Measurements from ENCODE around the gene FAM53A.
"Not testable (repeated sequence)": the region's sequence is repeated elsewhere in the genome, so short reads cannot be mapped to it uniquely, and the experiment has no call there.

FAM53A gene

GRCh38 chr4:1673671-1674070 is 10.4 kb downstream of the FAM53A start:
- Histone ChIP-seq H3K36me3 (ENCODE audit: control insufficient read depth in 5 of 5, insufficient read depth in 5 of 5, low read length in 5 of 5) (no peaks in the 10 kb centered on the region), H3K4me3 (ENCODE audit: low read depth in 1 of 5, low read length in 5 of 5) (no peak overlapping the region), H3K27me3 (ENCODE audit: control insufficient read depth in 5 of 5, insufficient read depth in 4 of 5, low read length in 5 of 5) (peaks cover 0 to 8% (median 0%) of the 10 kb centered on the region in 5 donors), H3K9me3 (ENCODE audit: control insufficient read depth in 5 of 5, low read length in 5 of 5) (no peaks in the 10 kb centered on the region), H3K4me1 (ENCODE audit: control insufficient read depth in 5 of 5, insufficient read depth in 5 of 5, low read length in 5 of 5) (no peaks in the 10 kb centered on the region), H3K9ac (ENCODE audit: low read length in 5 of 5) (no peak overlapping the region), H3K27ac (ENCODE audit: low read depth, low read length) (no peak overlapping the region)

- H3K36me3 ChIP-seq (ENCODE audit: control insufficient read depth in 5 of 5, insufficient read depth in 5 of 5, low read length in 5 of 5); H3K4me1 ChIP-seq (ENCODE audit: control insufficient read depth in 5 of 5, insufficient read depth in 5 of 5, low read length in 5 of 5): not testable (repeated sequence)
Observed at GRCh38 chr4:1671011-1671410, 13.1 kb downstream of the FAM53A start.

GRCh38 chr4:1670279-1670678 is 13.8 kb downstream of the FAM53A start:
- H3K36me3 ChIP-seq (ENCODE audit: control insufficient read depth in 5 of 5, insufficient read depth in 5 of 5, low read length in 5 of 5), result no peaks in the 10 kb centered on the region
- no peaks in the 10 kb centered on the region for H3K4me1 ChIP-seq (ENCODE audit: control insufficient read depth in 5 of 5, insufficient read depth in 5 of 5, low read length in 5 of 5)
- no peak overlapping the region for H3K27ac ChIP-seq (ENCODE audit: low read depth, low read length)
- peaks cover 0 to 5% (median 0%) of the 10 kb centered on the region in 5 donors for H3K27me3 ChIP-seq (ENCODE audit: control insufficient read depth in 5 of 5, insufficient read depth in 4 of 5, low read length in 5 of 5)
- no peaks in the 10 kb centered on the region for H3K9me3 ChIP-seq (ENCODE audit: control insufficient read depth in 5 of 5, low read length in 5 of 5)
- H3K4me3 ChIP-seq (ENCODE audit: low read depth in 1 of 5, low read length in 5 of 5), result no peak overlapping the region
- no peak overlapping the region for H3K9ac ChIP-seq (ENCODE audit: low read length in 5 of 5)

More at GRCh38 chr4:1671011-1671410, 13.1 kb downstream of the FAM53A start:
- H3K4me3 ChIP-seq (ENCODE audit: low read depth in 1 of 5, low read length in 5 of 5); H3K27ac ChIP-seq (ENCODE audit: low read depth, low read length); H3K9ac ChIP-seq (ENCODE audit: low read length in 5 of 5); H3K27me3 ChIP-seq (ENCODE audit: control insufficient read depth in 5 of 5, insufficient read depth in 4 of 5, low read length in 5 of 5); H3K9me3 ChIP-seq (ENCODE audit: control insufficient read depth in 5 of 5, low read length in 5 of 5): not testable (repeated sequence)

GRCh38 chr4:1669850-1670249 is 14.3 kb downstream of the FAM53A start:
- Histone ChIP-seq H3K9me3 (ENCODE audit: control insufficient read depth in 5 of 5, low read length in 5 of 5) (no peaks in the 10 kb centered on the region), H3K27me3 (ENCODE audit: control insufficient read depth in 5 of 5, insufficient read depth in 4 of 5, low read length in 5 of 5) (peaks cover 0 to 1% (median 0%) of the 10 kb centered on the region in 5 donors), H3K9ac (ENCODE audit: low read length in 5 of 5) (no peak overlapping the region), H3K27ac (ENCODE audit: low read depth, low read length) (no peak overlapping the region), H3K4me3 (ENCODE audit: low read depth in 1 of 5, low read length in 5 of 5) (no peak overlapping the region), H3K36me3 (ENCODE audit: control insufficient read depth in 5 of 5, insufficient read depth in 5 of 5, low read length in 5 of 5) (no peaks in the 10 kb centered on the region), H3K4me1 (ENCODE audit: control insufficient read depth in 5 of 5, insufficient read depth in 5 of 5, low read length in 5 of 5) (no peaks in the 10 kb centered on the region)

- Histone ChIP-seq H3K36me3 (ENCODE audit: control insufficient read depth in 5 of 5, insufficient read depth in 5 of 5, low read length in 5 of 5) (no peaks in the 10 kb centered on the region), H3K4me1 (ENCODE audit: control insufficient read depth in 5 of 5, insufficient read depth in 5 of 5, low read length in 5 of 5) (no peaks in the 10 kb centered on the region), H3K9me3 (ENCODE audit: control insufficient read depth in 5 of 5, low read length in 5 of 5) (no peaks in the 10 kb centered on the region), H3K27ac (ENCODE audit: low read depth, low read length) (no peak overlapping the region), H3K27me3 (ENCODE audit: control insufficient read depth in 5 of 5, insufficient read depth in 4 of 5, low read length in 5 of 5) (no peaks in the 10 kb centered on the region), H3K9ac (ENCODE audit: low read length in 5 of 5) (no peak overlapping the region), H3K4me3 (ENCODE audit: low read depth in 1 of 5, low read length in 5 of 5) (no peak overlapping the region)
Observed at GRCh38 chr4:1669270-1669669, 14.8 kb downstream of the FAM53A start.

- Histone ChIP-seq H3K9me3 (ENCODE audit: control insufficient read depth in 5 of 5, low read length in 5 of 5) (no peaks in the 10 kb centered on the region), H3K9ac (ENCODE audit: low read length in 5 of 5) (no peak overlapping the region), H3K4me1 (ENCODE audit: control insufficient read depth in 5 of 5, insufficient read depth in 5 of 5, low read length in 5 of 5) (no peaks in the 10 kb centered on the region), H3K36me3 (ENCODE audit: control insufficient read depth in 5 of 5, insufficient read depth in 5 of 5, low read length in 5 of 5) (no peaks in the 10 kb centered on the region), H3K4me3 (ENCODE audit: low read depth in 1 of 5, low read length in 5 of 5) (no peak overlapping the region), H3K27ac (ENCODE audit: low read depth, low read length) (no peak overlapping the region), H3K27me3 (ENCODE audit: control insufficient read depth in 5 of 5, insufficient read depth in 4 of 5, low read length in 5 of 5) (no peaks in the 10 kb centered on the region)
Observed at GRCh38 chr4:1668488-1668840, 15.6 kb downstream of the FAM53A start.

- H3K4me3 ChIP-seq (ENCODE audit: low read depth in 1 of 5, low read length in 5 of 5), result no peak overlapping the region
- H3K36me3 ChIP-seq (ENCODE audit: control insufficient read depth in 5 of 5, insufficient read depth in 5 of 5, low read length in 5 of 5), result no peaks in the 10 kb centered on the region
- H3K4me1 ChIP-seq (ENCODE audit: control insufficient read depth in 5 of 5, insufficient read depth in 5 of 5, low read length in 5 of 5), result no peaks in the 10 kb centered on the region
- H3K27ac ChIP-seq (ENCODE audit: low read depth, low read length), result no peak overlapping the region
- H3K9me3 ChIP-seq (ENCODE audit: control insufficient read depth in 5 of 5, low read length in 5 of 5), result no peaks in the 10 kb centered on the region
- no peak overlapping the region for H3K9ac ChIP-seq (ENCODE audit: low read length in 5 of 5)
- H3K27me3 ChIP-seq (ENCODE audit: control insufficient read depth in 5 of 5, insufficient read depth in 4 of 5, low read length in 5 of 5), result no peaks in the 10 kb centered on the region
Observed at GRCh38 chr4:1667273-1667672, 16.8 kb downstream of the FAM53A start.

GRCh38 chr4:1666391-1666790 is 17.7 kb downstream of the FAM53A start:
- Histone ChIP-seq H3K9me3 (ENCODE audit: control insufficient read depth in 5 of 5, low read length in 5 of 5) (no peaks in the 10 kb centered on the region), H3K4me3 (ENCODE audit: low read depth in 1 of 5, low read length in 5 of 5) (no peak overlapping the region), H3K27ac (ENCODE audit: low read depth, low read length) (no peak overlapping the region), H3K27me3 (ENCODE audit: control insufficient read depth in 5 of 5, insufficient read depth in 4 of 5, low read length in 5 of 5) (no peaks in the 10 kb centered on the region), H3K9ac (ENCODE audit: low read length in 5 of 5) (no peak overlapping the region), H3K36me3 (ENCODE audit: control insufficient read depth in 5 of 5, insufficient read depth in 5 of 5, low read length in 5 of 5) (no peaks in the 10 kb centered on the region), H3K4me1 (ENCODE audit: control insufficient read depth in 5 of 5, insufficient read depth in 5 of 5, low read length in 5 of 5) (no peaks in the 10 kb centered on the region)

GRCh38 chr4:1664141-1664540 is 20.0 kb downstream of the FAM53A start:
- no peaks in the 10 kb centered on the region for H3K4me1 ChIP-seq (ENCODE audit: control insufficient read depth in 5 of 5, insufficient read depth in 5 of 5, low read length in 5 of 5)

GRCh38 chr4:1663549-1663948 is 20.6 kb downstream of the FAM53A start:
- Histone ChIP-seq H3K9me3 (ENCODE audit: control insufficient read depth in 5 of 5, low read length in 5 of 5) (no peaks in the 10 kb centered on the region), H3K27ac (ENCODE audit: low read depth, low read length) (no peak overlapping the region), H3K27me3 (ENCODE audit: control insufficient read depth in 5 of 5, insufficient read depth in 4 of 5, low read length in 5 of 5) (no peaks in the 10 kb centered on the region), H3K9ac (ENCODE audit: low read length in 5 of 5) (no peak overlapping the region), H3K4me1 (ENCODE audit: control insufficient read depth in 5 of 5, insufficient read depth in 5 of 5, low read length in 5 of 5) (no peaks in the 10 kb centered on the region), H3K4me3 (ENCODE audit: low read depth in 1 of 5, low read length in 5 of 5) (no peak overlapping the region), H3K36me3 (ENCODE audit: control insufficient read depth in 5 of 5, insufficient read depth in 5 of 5, low read length in 5 of 5) (peaks cover 0 to 6% (median 0%) of the 10 kb centered on the region in 5 donors)

More at GRCh38 chr4:1664141-1664540, 20.0 kb downstream of the FAM53A start:
- H3K27ac ChIP-seq (ENCODE audit: low read depth, low read length), result no peak overlapping the region
- no peaks in the 10 kb centered on the region for H3K9me3 ChIP-seq (ENCODE audit: control insufficient read depth in 5 of 5, low read length in 5 of 5)
- no peak overlapping the region for H3K9ac ChIP-seq (ENCODE audit: low read length in 5 of 5)
- H3K27me3 ChIP-seq (ENCODE audit: control insufficient read depth in 5 of 5, insufficient read depth in 4 of 5, low read length in 5 of 5), result no peaks in the 10 kb centered on the region
- no peak overlapping the region for H3K4me3 ChIP-seq (ENCODE audit: low read depth in 1 of 5, low read length in 5 of 5)
- H3K36me3 ChIP-seq (ENCODE audit: control insufficient read depth in 5 of 5, insufficient read depth in 5 of 5, low read length in 5 of 5), result peaks cover 0 to 6% (median 0%) of the 10 kb centered on the region in 5 donors

GRCh38 chr4:1661695-1662094 is 22.4 kb downstream of the FAM53A start:
- Histone ChIP-seq H3K9ac (ENCODE audit: low read length in 5 of 5) (no peak overlapping the region), H3K27ac (ENCODE audit: low read depth, low read length) (no peak overlapping the region), H3K4me1 (ENCODE audit: control insufficient read depth in 5 of 5, insufficient read depth in 5 of 5, low read length in 5 of 5) (no peaks in the 10 kb centered on the region), H3K9me3 (ENCODE audit: control insufficient read depth in 5 of 5, low read length in 5 of 5) (no peaks in the 10 kb centered on the region), H3K4me3 (ENCODE audit: low read depth in 1 of 5, low read length in 5 of 5) (no peak overlapping the region), H3K27me3 (ENCODE audit: control insufficient read depth in 5 of 5, insufficient read depth in 4 of 5, low read length in 5 of 5) (no peaks in the 10 kb centered on the region), H3K36me3 (ENCODE audit: control insufficient read depth in 5 of 5, insufficient read depth in 5 of 5, low read length in 5 of 5) (peaks cover 0 to 12% (median 0%) of the 10 kb centered on the region in 5 donors)
